HepG2 (cell line): ENCODE measurements around the gene SP1. TPM values are rescaled to one million over a fixed set of nuclear protein-coding genes. Genes with fewer than 3 reads are reported as not detected.

ENCODE experiments used
- ATAC-seq: fragments of 200-7000 bp; cut with Tn5 transposase; 3 replicates; pipeline ENCODE4 v1.9.1; 2020; ENCODE audit warnings: mild to moderate bottlenecking, moderate library complexity
- BruUV-seq: library from RNA; stranded (reverse); fragments of 400-500 nt; replicated peaks from 2 replicates; lab custom pipeline; 2021; lab: Mats Ljungman, UMichigan
- CTCF ChIA-PET: fragments of 300-600 bp; formaldehyde crosslinking; extraction: SDS; loops from one replicate; lab custom pipeline; 2021; ENCODE audit warnings: low total read pairs, inconsistent platforms, low intra/inter-chr PET ratio; lab: Yijun Ruan, JAX
- POLR2A ChIA-PET: fragments of 350-600 bp; sonication (Branson Sonifier 250); formaldehyde crosslinking; loops from one replicate; lab custom pipeline; 2020; ENCODE audit warnings: antibody characterized with exemption, inconsistent platforms; lab: Yijun Ruan, JAX
- DNase-seq: peaks from one replicate; pipeline ENCODE4 v3.0.0-alpha.2; 2015; ENCODE audit warnings: low spot score
- FAIRE-seq: peaks from 3 replicates; lab custom pipeline; 2011; peaks lifted over from hg19 to GRCh38; lab: Jason Lieb, UNC
- H2AFZ ChIP-seq: one replicate; pipeline ENCODE4 v1.6.1; 2011; ENCODE audit warnings: low read length, inconsistent platforms
- H3K27ac ChIP-seq: fragments of 300-600 bp; 3 replicates; pipeline ENCODE4 v1.8.0; 2011; ENCODE audit warnings: mixed run types, mild to moderate bottlenecking, mixed read lengths, low read length, inconsistent platforms; ENCODE audit not compliant: insufficient read depth; ENCODE audit errors: extremely low read length
- H3K27me3 ChIP-seq, 2 experiments: fragments of 200-600 bp in 1 of 2; 2 replicates in 1 of 2; 3 replicates in 1 of 2; pipeline versions ENCODE4 v1.6.0 to v1.8.0; 2011; ENCODE audit warnings: low read length in 2 of 2, mild to moderate bottlenecking in 2 of 2, moderate library complexity in 2 of 2, inconsistent platforms in 1 of 2; ENCODE audit not compliant: insufficient read depth in 2 of 2, control insufficient read depth in 1 of 2
- H3K36me3 ChIP-seq, 2 experiments: fragments of 200-600 bp in 1 of 2; replicated peaks in 1 of 2; 2 replicates in 1 of 2; 3 replicates in 1 of 2; pipeline versions ENCODE4 v1.5.1 to v1.8.0; 2011; ENCODE audit warnings: low read length in 2 of 2, inconsistent platforms in 1 of 2; ENCODE audit not compliant: insufficient read depth in 2 of 2, control insufficient read depth in 1 of 2
- H3K4me1 ChIP-seq: 2 replicates; pipeline ENCODE4 v1.5.1; 2012; ENCODE audit warnings: low read length, inconsistent platforms; ENCODE audit not compliant: insufficient read depth
- H3K4me2 ChIP-seq: 2 replicates; pipeline ENCODE4 v1.6.0; 2011; ENCODE audit warnings: low read depth, low read length, inconsistent platforms
- H3K4me3 ChIP-seq, 3 experiments: fragments of 200-600 bp in 1 of 3; sonication (generic), shearing (Covaris generic) in 1 of 3; replicated peaks in 1 of 3; 2 replicates each; pipeline ENCODE4 v1.5.1; 2011 to 2016; ENCODE audit warnings: low read length in 3 of 3, inconsistent platforms in 2 of 3, low read depth in 2 of 3, mild to moderate bottlenecking in 2 of 3, control low read depth in 1 of 3, mixed read lengths in 1 of 3; ENCODE audit not compliant: insufficient read depth in 1 of 3
- H3K79me2 ChIP-seq: one replicate; pipeline ENCODE4 v1.6.1; 2011; ENCODE audit warnings: low read length, inconsistent platforms; ENCODE audit not compliant: insufficient read depth
- H3K9ac ChIP-seq: 2 replicates; pipeline ENCODE4 v1.6.0; 2011; ENCODE audit warnings: mild to moderate bottlenecking, low read depth, low read length, inconsistent platforms; ENCODE audit not compliant: insufficient read depth
- H3K9me3 ChIP-seq: 2 replicates; pipeline ENCODE4 v1.5.1; 2012; ENCODE audit warnings: mild to moderate bottlenecking, low read length
- H4K20me1 ChIP-seq: 2 replicates; pipeline ENCODE4 v1.6.0; 2011; ENCODE audit warnings: inconsistent platforms, mild to moderate bottlenecking, low read length, moderate library complexity; ENCODE audit not compliant: insufficient read depth
- NR1H2 ChIP-seq: sonication (generic); formaldehyde crosslinking; IDR thresholded peaks from 2 replicates; pipeline ENCODE4 v1.8.1; 2022; ENCODE audit warnings: low read depth, missing genetic modification reagents, borderline replicate concordance
- POGZ ChIP-seq: sonication (generic); formaldehyde crosslinking; IDR thresholded peaks from 2 replicates; pipeline ENCODE4 v1.4.0; 2020; ENCODE audit warnings: mild to moderate bottlenecking, missing genetic modification reagents
- PTBP1 ChIP-seq: fragments of 200-400 bp; formaldehyde crosslinking; IDR thresholded peaks from 2 replicates; pipeline ENCODE4 v1.6.1; 2018; ENCODE audit warnings: low read length, low read depth; ENCODE audit not compliant: poor library complexity, severe bottlenecking
- SMAD3 ChIP-seq: sonication (generic); formaldehyde crosslinking; IDR thresholded peaks from 2 replicates; pipeline ENCODE4 v1.4.0; 2020; ENCODE audit warnings: missing genetic modification reagents
- XBP1 ChIP-seq: sonication (generic); formaldehyde crosslinking; IDR thresholded peaks from 2 replicates; pipeline ENCODE4 v1.5.0; 2020; ENCODE audit warnings: missing genetic modification reagents
- ZNF768 ChIP-seq: sonication (generic); formaldehyde crosslinking; IDR thresholded peaks from 2 replicates; pipeline ENCODE4 v1.4.0; 2020; ENCODE audit warnings: missing genetic modification reagents
- WGBS: methylation state at CpG from one replicate; pipeline ENCODE4 v1.1.6; 2017; ENCODE audit warnings: low lambda C conversion rate; 5-methylcytosine and 5-hydroxymethylcytosine counted together
- in situ Hi-C: cut with HindIII; loops from 2 replicates; pipeline ENCODE4 v1.10.0; 2017; ENCODE audit warnings: low pct_unique_long_range_greater_than_20kb; ENCODE audit not compliant: extremely low pct_ligation_motif_present
- intact Hi-C: fragments of 100-400 bp; cut with micrococcal nuclease; formaldehyde crosslinking; loops from one replicate; pipeline ENCODE4 v1.10.0; 2022; ENCODE audit not compliant: unreplicated experiment
- polyA plus RNA-seq, 8 experiments: library from polyadenylated mRNA; depleted of rRNA in 3 of 8; stranded (reverse) in 7 of 8; unstranded in 1 of 8; fragments of >200 nt; fragmentation: Illumina TruSeq in 4 of 8; extraction: Trizol in 4 of 8; gene quantifications; 2 replicates each; pipeline versions ENCODE4 v1.2.1 to v1.2.3, GENCODE V29; 2011 to 2016; ENCODE audit warnings: low read depth in 4 of 8, missing spikeins in 1 of 8, mixed read lengths in 1 of 8; ENCODE audit not compliant: insufficient read depth in 1 of 8
- total RNA-seq, 5 experiments: library from RNA; depleted of rRNA; stranded (reverse); fragments of >200 nt; fragmentation: Illumina TruSeq; extraction: Trizol; gene quantifications; 2 replicates each; pipeline ENCODE4 v1.2.3, GENCODE V29; 2016; ENCODE audit warnings: low read depth in 1 of 5
- TF ChIP-seq, protein P1 (sequence below), 2 experiments: sonication (generic) in 1 of 2; formaldehyde crosslinking in 1 of 2; IDR thresholded peaks; 2 replicates each; pipeline versions ENCODE4 v1.5.1 to v1.6.1; 2011 to 2020; ENCODE audit warnings: borderline replicate concordance in 1 of 2, low read depth in 1 of 2, low read length in 1 of 2, mild to moderate bottlenecking in 1 of 2, missing genetic modification reagents in 1 of 2, moderate library complexity in 1 of 2
- TF ChIP-seq, protein P2 (sequence below): sonication (generic); formaldehyde crosslinking; conservative IDR thresholded peaks from 2 replicates; pipeline ENCODE4 v1.5.0; 2020; ENCODE audit warnings: missing genetic modification reagents

The SP1 gene
- total and polyA plus RNA-seq, 2 of the 13 experiments (the other 11 are each of a cell fraction or from before 2014, with no cell fraction given): 26.5 to 27.5 TPM

DNA sequence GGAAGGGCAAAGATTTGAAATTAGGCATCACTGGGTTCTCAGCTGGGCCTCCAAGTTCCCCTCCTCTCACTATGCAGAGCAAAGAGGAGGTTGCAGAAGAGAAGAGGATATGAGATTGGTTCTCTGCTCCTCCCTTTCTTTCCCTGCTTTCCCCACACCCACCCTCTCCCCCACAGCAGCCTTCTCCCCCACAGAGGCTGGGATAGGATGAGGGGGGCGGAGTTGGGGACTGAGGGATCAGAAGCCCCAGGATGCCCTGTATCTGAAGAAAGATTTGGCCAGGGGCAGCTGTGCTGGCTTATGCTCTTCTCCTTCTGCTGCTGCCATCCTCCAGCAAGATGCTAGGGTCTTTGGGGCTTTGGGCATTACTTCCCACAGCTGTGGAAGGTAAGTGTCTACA lies 43.6 kb downstream of the SP1 start, which contains the start of gene AMHR2:
TSS of gene AMHR2 (plus strand) at position 259 of the 400 bp plus-strand sequence. CDS start at position 339, 80 bp downstream.
- POLR2A ChIA-PET: no interaction called here
- TF ChIP-seq NR1H2 (CRISPR knock-in tag) (no peak), XBP1 (no peak), PTBP1 (no peak), POGZ (CRISPR knock-in tag) (no peak), SMAD3 (CRISPR knock-in tag) (no peak), ZNF768 (no peak)
- TF ChIP-seq, protein P1, sequence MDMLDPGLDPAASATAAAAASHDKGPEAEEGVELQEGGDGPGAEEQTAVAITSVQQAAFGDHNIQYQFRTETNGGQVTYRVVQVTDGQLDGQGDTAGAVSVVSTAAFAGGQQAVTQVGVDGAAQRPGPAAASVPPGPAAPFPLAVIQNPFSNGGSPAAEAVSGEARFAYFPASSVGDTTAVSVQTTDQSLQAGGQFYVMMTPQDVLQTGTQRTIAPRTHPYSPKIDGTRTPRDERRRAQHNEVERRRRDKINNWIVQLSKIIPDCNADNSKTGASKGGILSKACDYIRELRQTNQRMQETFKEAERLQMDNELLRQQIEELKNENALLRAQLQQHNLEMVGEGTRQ (IDR thresholded peaks at IDR 0.05; ENCODE audit: low read depth, low read length): no peak
- TF ChIP-seq, protein P1 (CRISPR knock-in tag; IDR thresholded peaks at IDR 0.05; ENCODE audit: borderline replicate concordance): no peak
- TF ChIP-seq, protein P2, sequence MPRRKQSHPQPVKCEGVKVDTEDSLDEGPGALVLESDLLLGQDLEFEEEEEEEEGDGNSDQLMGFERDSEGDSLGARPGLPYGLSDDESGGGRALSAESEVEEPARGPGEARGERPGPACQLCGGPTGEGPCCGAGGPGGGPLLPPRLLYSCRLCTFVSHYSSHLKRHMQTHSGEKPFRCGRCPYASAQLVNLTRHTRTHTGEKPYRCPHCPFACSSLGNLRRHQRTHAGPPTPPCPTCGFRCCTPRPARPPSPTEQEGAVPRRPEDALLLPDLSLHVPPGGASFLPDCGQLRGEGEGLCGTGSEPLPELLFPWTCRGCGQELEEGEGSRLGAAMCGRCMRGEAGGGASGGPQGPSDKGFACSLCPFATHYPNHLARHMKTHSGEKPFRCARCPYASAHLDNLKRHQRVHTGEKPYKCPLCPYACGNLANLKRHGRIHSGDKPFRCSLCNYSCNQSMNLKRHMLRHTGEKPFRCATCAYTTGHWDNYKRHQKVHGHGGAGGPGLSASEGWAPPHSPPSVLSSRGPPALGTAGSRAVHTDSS (CRISPR knock-in tag): no peak
- TF ChIP-seq, all 625 proteins: peak for 0
- Histone ChIP-seq H3K36me3 (no peaks in the 10 kb centered on the region), H3K4me1 (peaks cover 72% of the 10 kb centered on the region), H3K27me3 (0 out of 5 replicates have a peak, but pooled peaks cover 0 to 4% of the 10 kb centered on the region in 2 experiments), H4K20me1 (no peaks in the 10 kb centered on the region), H3K4me3 (peak within 1 kb of the TSS in 1 of 3 experiments; percentile 56; a peak in 1 of 6 replicates), H3K79me2 (no peaks in the 10 kb centered on the region), H3K9ac (no peak within 1 kb of the TSS), H3K4me2 (peak within 1 kb of the TSS; percentile 67; the same call in 1 of the 2 replicates), H3K27ac (no peak within 1 kb of the TSS), H3K9me3 (no peaks in the 10 kb centered on the region), H2AFZ (peak within 1 kb of the TSS; percentile 19)
- no peak for ATAC-seq
- DNase-seq: no peak
- in situ Hi-C loops (loop anchor here (5.0 kb wide), 1 partner anchor 76 kb away; no protein-coding TSS in a partner anchor), intact Hi-C loops (loop anchor here (5.0 kb wide), 1 partner anchor 41 kb away; the partner anchor contains the start of gene SP1)
- no peak for FAIRE-seq
- 40% methylated on average over 1 of the region's 1 CpG for WGBS
- no TSS peak for BruUV-seq
- CTCF ChIA-PET: no interaction called here
